Neural progenitor cell (in vitro differentiated cells): ENCODE measurements around the gene DESI2. TPM values are rescaled to one million over a fixed set of nuclear protein-coding genes. Genes with fewer than 3 reads are reported as not detected.
A peak's percentile ranks its signal among the peaks of the same experiment; 100 is the strongest.
"Not testable (repeated sequence)": the region's sequence is repeated elsewhere in the genome, so short reads cannot be mapped to it uniquely, and the experiment has no call there.

ENCODE experiments used
- DNase-seq: peaks from one replicate; pipeline ENCODE4 v3.0.0-alpha.2; 2016; ENCODE audit warnings: low spot score
- H2AFZ ChIP-seq: fragments of 200-600 bp; sonication (generic); replicated peaks from 2 replicates; pipeline ENCODE4 v1.6.1; 2016; ENCODE audit warnings: antibody characterized with exemption
- H3F3A ChIP-seq: fragments of 200-600 bp; sonication (generic); 2 replicates; pipeline ENCODE4 v1.6.1; 2016; ENCODE audit warnings: antibody characterized with exemption, low read depth
- H3K27ac ChIP-seq: fragments of 200-600 bp; sonication (generic); 2 replicates; pipeline ENCODE4 v1.5.1; 2016; ENCODE audit warnings: mild to moderate bottlenecking
- H3K27me3 ChIP-seq: fragments of 200-600 bp; sonication (generic); 2 replicates; pipeline ENCODE4 v1.6.1; 2016; ENCODE audit warnings: mild to moderate bottlenecking, moderate library complexity
- H3K36me3 ChIP-seq: fragments of 200-600 bp; sonication (generic); 2 replicates; pipeline ENCODE4 v1.5.1; 2016
- H3K4me1 ChIP-seq: fragments of 200-600 bp; sonication (generic); 2 replicates; pipeline ENCODE4 v1.6.1; 2016; ENCODE audit warnings: mixed run types
- H3K4me2 ChIP-seq: fragments of 200-600 bp; sonication (generic); 2 replicates; pipeline ENCODE4 v1.6.1; 2016
- H3K4me3 ChIP-seq: fragments of 200-600 bp; sonication (generic); 2 replicates; pipeline ENCODE4 v1.5.1; 2016
- H3K79me2 ChIP-seq: fragments of 200-600 bp; sonication (generic); 2 replicates; pipeline ENCODE4 v1.6.1; 2016; ENCODE audit warnings: low read depth
- H3K9ac ChIP-seq: fragments of 200-600 bp; sonication (generic); 2 replicates; pipeline ENCODE4 v1.6.1; 2016
- H3K9me3 ChIP-seq: fragments of 200-600 bp; sonication (generic); 2 replicates; pipeline ENCODE4 v1.5.1; 2016; ENCODE audit warnings: low read depth
- H4K20me1 ChIP-seq: fragments of 200-600 bp; sonication (generic); 2 replicates; pipeline ENCODE4 v1.6.1; 2016; ENCODE audit warnings: low read depth
- H3K27ac Mint-ChIP-seq: 3 replicates; pipeline ENCODE4 v1.8.0; 2021; ENCODE audit warnings: mixed read lengths
- H3K27me3 Mint-ChIP-seq: 2 replicates; pipeline ENCODE4 v1.8.0; 2022; ENCODE audit warnings: low read depth, mild to moderate bottlenecking, inconsistent platforms, moderate library complexity, mixed read lengths; ENCODE audit not compliant: insufficient read depth
- H3K36me3 Mint-ChIP-seq: 3 replicates; pipeline ENCODE4 v1.8.0; 2021; ENCODE audit warnings: mixed read lengths
- H3K4me1 Mint-ChIP-seq: 3 replicates; pipeline ENCODE4 v1.8.0; 2021; ENCODE audit warnings: mixed read lengths
- H3K4me3 Mint-ChIP-seq: 3 replicates; pipeline ENCODE4 v1.8.0; 2021; ENCODE audit warnings: mild to moderate bottlenecking, moderate library complexity, mixed read lengths
- H3K9me3 Mint-ChIP-seq: 3 replicates; pipeline ENCODE4 v1.8.0; 2020; ENCODE audit warnings: mixed read lengths
- CTCF ChIP-seq: fragments of 200-600 bp; sonication (generic); IDR thresholded peaks from 2 replicates; pipeline ENCODE4 v1.5.1; 2017; ENCODE audit warnings: antibody characterized with exemption, mild to moderate bottlenecking
- EZH2 ChIP-seq: fragments of 200-600 bp; sonication (generic); IDR thresholded peaks from 2 replicates; pipeline ENCODE4 v1.6.1; 2017; ENCODE audit warnings: antibody characterized with exemption, mild to moderate bottlenecking, moderate library complexity
- EZH2phosphoT487 ChIP-seq: fragments of 200-600 bp; sonication (generic); IDR thresholded peaks from 2 replicates; pipeline ENCODE4 v1.6.1; 2017; ENCODE audit warnings: antibody characterized with exemption
- total RNA-seq: library from RNA; depleted of rRNA; stranded (reverse); fragments of >200 nt; gene quantifications from 2 replicates; pipeline ENCODE4 v1.2.3, GENCODE V29; 2015; ENCODE audit warnings: low replicate concordance

The DESI2 gene
- total RNA-seq, 1 donor from 2014 or later: 110 TPM

- H3K4me3 Mint-ChIP-seq: no peak overlapping the region
- H3K9me3 ChIP-seq: no peaks in the 10 kb centered on the region
- H4K20me1 ChIP-seq: no peaks in the 10 kb centered on the region
- H3K9ac ChIP-seq: no peak overlapping the region
- H3K4me3 ChIP-seq: no peak overlapping the region
- no peak overlapping the region for H3K27ac ChIP-seq
- H3K36me3 Mint-ChIP-seq: peaks cover 3% of the 10 kb centered on the region
- H3K27ac Mint-ChIP-seq: no peak overlapping the region
- peaks cover 9% of the 10 kb centered on the region for H3F3A ChIP-seq
- no peaks in the 10 kb centered on the region for H3K36me3 ChIP-seq
- no peak overlapping the region for H3K4me2 ChIP-seq
- H3K4me1 Mint-ChIP-seq: peaks cover 5% of the 10 kb centered on the region
- TF ChIP-seq EZH2 (no peak), CTCF (no peak), EZH2phosphoT487 (no peak)
- H2AFZ ChIP-seq: no peak overlapping the region
- no peaks in the 10 kb centered on the region for H3K4me1 ChIP-seq
- no peaks in the 10 kb centered on the region for H3K79me2 ChIP-seq
- DNase-seq: no peak
- H3K9me3 Mint-ChIP-seq: peaks cover 22% of the 10 kb centered on the region
- peaks cover 5% of the 10 kb centered on the region for H3K27me3 Mint-ChIP-seq
- peaks cover 16% of the 10 kb centered on the region for H3K27me3 ChIP-seq
These were observed 82.5 kb downstream of the DESI2 start for GRCh38 chr1:244735404-244735803.

- Histone ChIP-seq H3F3A (peaks cover 9% of the 10 kb centered on the region), H3K9me3 (no peaks in the 10 kb centered on the region), H3K27ac (no peak overlapping the region), H3K27me3 (peaks cover 9% of the 10 kb centered on the region), H3K4me3 (no peak overlapping the region), H3K4me2 (no peak overlapping the region), H3K4me1 (no peaks in the 10 kb centered on the region), H4K20me1 (no peaks in the 10 kb centered on the region), H3K9ac (no peak overlapping the region), H2AFZ (no peak overlapping the region), H3K79me2 (no peaks in the 10 kb centered on the region), H3K36me3 (no peaks in the 10 kb centered on the region)
- H3K27me3 Mint-ChIP-seq: peaks cover 3% of the 10 kb centered on the region
- H3K36me3 Mint-ChIP-seq: peaks cover 3% of the 10 kb centered on the region
- no peak overlapping the region for H3K4me3 Mint-ChIP-seq
- no peak for TF ChIP-seq EZH2
- no peak for TF ChIP-seq EZH2phosphoT487
- TF ChIP-seq CTCF: no peak
- peaks cover 3% of the 10 kb centered on the region for H3K4me1 Mint-ChIP-seq
- peak overlapping the region; percentile 80 for H3K27ac Mint-ChIP-seq
- no peak for DNase-seq
- peaks cover 22% of the 10 kb centered on the region for H3K9me3 Mint-ChIP-seq
These were observed 83.1 kb downstream of the DESI2 start for GRCh38 chr1:244735876-244736561.

GRCh38 chr1:244739140-244739539 is 86.2 kb downstream of the DESI2 start:
- not testable (repeated sequence) for H3K4me1 ChIP-seq, H3K4me3 Mint-ChIP-seq

GRCh38 chr1:244740027-244740617 is 87.2 kb downstream of the DESI2 start:
- H2AFZ ChIP-seq: peak overlapping the region; percentile 53
- H3K9me3 Mint-ChIP-seq: peaks cover 13% of the 10 kb centered on the region
- not testable (repeated sequence) for H3F3A ChIP-seq, H3K4me1 ChIP-seq, H3K27me3 ChIP-seq, H3K9me3 ChIP-seq, H4K20me1 ChIP-seq, DNase-seq, H3K36me3 Mint-ChIP-seq, H3K4me2 ChIP-seq, H3K4me3 Mint-ChIP-seq, H3K27ac Mint-ChIP-seq, H3K36me3 ChIP-seq, H3K79me2 ChIP-seq, H3K4me1 Mint-ChIP-seq, H3K27ac ChIP-seq, H3K9ac ChIP-seq, H3K27me3 Mint-ChIP-seq, H3K4me3 ChIP-seq

More at GRCh38 chr1:244739140-244739539, 86.2 kb downstream of the DESI2 start:
- not testable (repeated sequence) for H3K27me3 Mint-ChIP-seq, H2AFZ ChIP-seq, H3K27me3 ChIP-seq, H3K27ac ChIP-seq, H4K20me1 ChIP-seq, DNase-seq, H3K27ac Mint-ChIP-seq, H3K4me3 ChIP-seq, H3K9ac ChIP-seq, H3K9me3 ChIP-seq, H3K36me3 Mint-ChIP-seq, H3F3A ChIP-seq, H3K36me3 ChIP-seq, H3K4me1 Mint-ChIP-seq, H3K79me2 ChIP-seq, H3K4me2 ChIP-seq
- H3K9me3 Mint-ChIP-seq: peaks cover 14% of the 10 kb centered on the region
